ENCODE data around the gene GXYLT1.
A peak's percentile ranks its signal among the peaks of the same experiment; 100 is the strongest.
"Not testable (repeated sequence)": the region's sequence is repeated elsewhere in the genome, so short reads cannot be mapped to it uniquely, and the experiment has no call there.

GXYLT1 gene

GRCh38 chr12:42091769-42092168, 52.9 kb downstream of the GXYLT1 start:
- no peak for DNase-seq

GRCh38 chr12:42090899-42091298, 53.8 kb downstream of the GXYLT1 start:
- peak; percentile 74 for DNase-seq

GRCh38 chr12:42086031-42086430, 58.6 kb downstream of the GXYLT1 start:
- peak; percentile 1 for DNase-seq

GRCh38 chr12:42085594-42085993, 59.1 kb downstream of the GXYLT1 start:
- no peak for DNase-seq

GRCh38 chr12:42084522-42084921, 60.2 kb downstream of the GXYLT1 start:
- no peak for DNase-seq

GRCh38 chr12:42076976-42077375, 67.7 kb downstream of the GXYLT1 start:
- no peak for DNase-seq

GRCh38 chr12:42070036-42070435, 74.6 kb downstream of the GXYLT1 start:
- DNase-seq: no peak

GRCh38 chr12:42059127-42059526, 85.5 kb downstream of the GXYLT1 start:
- DNase-seq: no peak

- no peak for DNase-seq
These were observed 88.5 kb downstream of the GXYLT1 start for GRCh38 chr12:42056130-42056529.

GRCh38 chr12:42053456-42053855, 91.2 kb downstream of the GXYLT1 start:
- DNase-seq: no peak

GRCh38 chr12:42048980-42049379, 95.7 kb downstream of the GXYLT1 start:
- not testable (repeated sequence) for DNase-seq

- DNase-seq: no peak
These were observed 105.1 kb downstream of the GXYLT1 start for GRCh38 chr12:42039577-42039976.

GRCh38 chr12:42039176-42039575, 105.5 kb downstream of the GXYLT1 start:
- peak; percentile 65 for DNase-seq

- DNase-seq: no peak
These were observed 112.7 kb downstream of the GXYLT1 start for GRCh38 chr12:42031847-42032564.
